Osteocyte (in vitro differentiated cells): ENCODE data around the gene ACY1. TPM values are rescaled to one million over a fixed set of nuclear protein-coding genes. Genes with fewer than 3 reads are reported as not detected.

Experiments used
- DNase-seq: peaks from one replicate; pipeline ENCODE4 v3.0.0; 2021; ENCODE audit warnings: mixed read lengths; ENCODE audit not compliant: unreplicated experiment; ENCODE audit errors: extremely low spot score
- H3K27ac Mint-ChIP-seq: one replicate; pipeline ENCODE4 v1.8.0; 2021; ENCODE audit warnings: mild to moderate bottlenecking, mixed read lengths; ENCODE audit not compliant: unreplicated experiment
- H3K27me3 Mint-ChIP-seq: one replicate; pipeline ENCODE4 v1.8.0; 2021; ENCODE audit warnings: mixed read lengths; ENCODE audit not compliant: unreplicated experiment
- H3K36me3 Mint-ChIP-seq: one replicate; pipeline ENCODE4 v1.8.0; 2021; ENCODE audit warnings: mixed read lengths; ENCODE audit not compliant: unreplicated experiment
- H3K4me1 Mint-ChIP-seq: one replicate; pipeline ENCODE4 v1.8.0; 2021; ENCODE audit warnings: mixed read lengths; ENCODE audit not compliant: unreplicated experiment
- H3K4me3 Mint-ChIP-seq: one replicate; pipeline ENCODE4 v1.8.0; 2021; ENCODE audit warnings: mild to moderate bottlenecking, moderate library complexity, mixed read lengths; ENCODE audit not compliant: unreplicated experiment
- H3K9me3 Mint-ChIP-seq: one replicate; pipeline ENCODE4 v1.8.0; 2021; ENCODE audit warnings: mixed read lengths; ENCODE audit not compliant: unreplicated experiment
- total RNA-seq: library from RNA; stranded (reverse); gene quantifications from 2 replicates; pipeline ENCODE4 v1.2.1, GENCODE V29; 2021
- TF ChIP-seq, protein P1 (sequence below): fragments of 200-600 bp; sonication (generic); IDR thresholded peaks from 2 replicates; pipeline ENCODE4 v1.5.0; 2021; ENCODE audit warnings: antibody characterized with exemption, mild to moderate bottlenecking, moderate library complexity

Gene ACY1
- total RNA-seq, 1 donor from 2014 or later: 40.1 TPM

DNA sequence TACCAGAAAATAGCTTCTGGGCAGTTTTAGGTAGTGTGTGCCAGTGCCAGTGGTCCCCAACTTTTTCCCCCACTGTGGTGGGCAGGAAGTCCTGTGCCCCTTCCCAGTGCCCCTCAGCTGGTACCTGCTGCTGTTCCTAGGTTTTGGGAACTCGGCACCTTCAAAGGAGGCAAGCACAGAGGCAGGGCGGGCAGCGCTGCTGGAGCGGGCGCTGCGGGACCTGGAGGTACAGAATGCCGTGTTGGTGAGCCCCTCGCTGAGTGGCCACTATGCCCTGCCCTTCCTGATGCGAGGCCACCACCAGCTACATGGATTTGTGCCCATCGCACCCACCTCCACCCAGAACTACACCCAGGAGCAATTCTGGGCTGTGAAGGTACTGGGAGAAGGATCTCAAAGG, 3.1 kb upstream of the ACY1 start:
- Mint-ChIP-seq H3K27me3 (no peaks in the 10 kb centered on the region), H3K36me3 (no peaks in the 10 kb centered on the region), H3K4me3 (no peak overlapping the region), H3K27ac (no peak overlapping the region), H3K4me1 (peaks cover 30% of the 10 kb centered on the region), H3K9me3 (no peaks in the 10 kb centered on the region)
- TF ChIP-seq, protein P1, sequence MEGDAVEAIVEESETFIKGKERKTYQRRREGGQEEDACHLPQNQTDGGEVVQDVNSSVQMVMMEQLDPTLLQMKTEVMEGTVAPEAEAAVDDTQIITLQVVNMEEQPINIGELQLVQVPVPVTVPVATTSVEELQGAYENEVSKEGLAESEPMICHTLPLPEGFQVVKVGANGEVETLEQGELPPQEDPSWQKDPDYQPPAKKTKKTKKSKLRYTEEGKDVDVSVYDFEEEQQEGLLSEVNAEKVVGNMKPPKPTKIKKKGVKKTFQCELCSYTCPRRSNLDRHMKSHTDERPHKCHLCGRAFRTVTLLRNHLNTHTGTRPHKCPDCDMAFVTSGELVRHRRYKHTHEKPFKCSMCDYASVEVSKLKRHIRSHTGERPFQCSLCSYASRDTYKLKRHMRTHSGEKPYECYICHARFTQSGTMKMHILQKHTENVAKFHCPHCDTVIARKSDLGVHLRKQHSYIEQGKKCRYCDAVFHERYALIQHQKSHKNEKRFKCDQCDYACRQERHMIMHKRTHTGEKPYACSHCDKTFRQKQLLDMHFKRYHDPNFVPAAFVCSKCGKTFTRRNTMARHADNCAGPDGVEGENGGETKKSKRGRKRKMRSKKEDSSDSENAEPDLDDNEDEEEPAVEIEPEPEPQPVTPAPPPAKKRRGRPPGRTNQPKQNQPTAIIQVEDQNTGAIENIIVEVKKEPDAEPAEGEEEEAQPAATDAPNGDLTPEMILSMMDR: no peak
- no peak for DNase-seq

DNA sequence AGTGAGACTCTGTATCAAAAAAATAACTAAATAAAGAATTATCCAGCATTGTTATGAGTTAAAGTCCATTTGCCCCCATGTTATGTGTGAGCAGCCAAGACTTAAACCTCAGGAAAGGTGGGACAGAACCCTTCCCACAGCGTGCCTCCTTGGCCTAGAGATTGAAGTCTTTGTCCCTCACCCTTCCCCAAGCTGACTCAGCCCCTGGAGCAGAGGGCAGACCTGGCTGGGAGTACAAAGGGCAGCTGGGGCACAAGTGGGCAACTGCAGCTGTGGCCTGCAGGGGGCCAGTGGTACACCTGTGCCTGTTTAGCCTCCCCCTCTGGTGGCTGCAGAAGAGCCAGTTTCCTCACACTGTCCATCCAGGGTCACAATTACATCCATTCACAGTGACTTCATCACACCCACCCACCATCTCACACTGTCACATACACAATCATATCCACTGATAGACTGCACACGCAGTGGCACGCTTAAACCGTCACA, 940 bp upstream of the ACY1 start:
- Mint-ChIP-seq H3K36me3 (no peaks in the 10 kb centered on the region), H3K27me3 (no peaks in the 10 kb centered on the region), H3K4me1 (peaks cover 24% of the 10 kb centered on the region), H3K4me3 (peak overlapping the region; percentile 86), H3K9me3 (no peaks in the 10 kb centered on the region), H3K27ac (peak overlapping the region; percentile 97)
- DNase-seq: no peak
- TF ChIP-seq, protein P1: peak; percentile 51

DNA sequence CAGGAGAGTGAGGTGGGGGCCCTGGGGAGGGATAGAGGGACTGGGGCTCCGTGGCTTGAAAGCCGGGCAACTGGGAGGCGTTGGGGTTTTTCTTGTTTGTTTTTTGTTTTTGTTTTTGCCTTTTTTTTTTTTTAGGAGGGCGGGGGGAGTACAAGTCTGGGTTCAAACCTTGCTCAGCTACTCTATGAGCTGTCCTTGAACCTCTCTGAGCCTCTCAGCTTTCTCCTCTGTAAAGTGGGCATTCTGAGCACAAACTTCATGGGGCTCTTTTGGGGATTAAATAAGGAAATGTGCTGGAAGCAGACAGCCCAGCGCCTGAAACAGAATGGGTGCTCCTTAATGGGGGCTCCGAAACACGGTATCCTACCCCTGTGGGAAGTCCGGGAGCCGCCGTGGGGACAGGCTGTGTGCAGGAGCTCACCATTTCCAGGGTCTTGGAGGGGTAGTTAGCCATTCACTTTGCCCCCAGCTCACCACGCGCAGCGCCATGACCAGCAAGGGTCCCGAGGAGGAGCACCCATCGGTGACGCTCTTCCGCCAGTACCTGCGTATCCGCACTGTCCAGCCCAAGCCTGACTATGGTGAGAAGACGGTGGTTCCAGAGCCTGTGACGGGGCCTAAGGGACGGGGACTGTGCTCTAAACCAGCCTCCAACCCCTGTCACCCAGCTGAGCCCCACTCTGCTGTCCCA, 388 bp downstream of the ACY1 start:
- Mint-ChIP-seq H3K4me1 (peaks cover 24% of the 10 kb centered on the region), H3K4me3 (peak overlapping the region; percentile 86), H3K36me3 (no peaks in the 10 kb centered on the region), H3K9me3 (no peaks in the 10 kb centered on the region), H3K27ac (peak overlapping the region; percentile 98), H3K27me3 (no peaks in the 10 kb centered on the region)
- no peak for DNase-seq
- TF ChIP-seq, protein P1: no peak

GRCh38 chr3:51984269-51984647, 923 bp downstream of the ACY1 start:
- TF ChIP-seq, protein P1: no peak
- no peaks in the 10 kb centered on the region for H3K27me3 Mint-ChIP-seq
- no peaks in the 10 kb centered on the region for H3K9me3 Mint-ChIP-seq
- H3K4me3 Mint-ChIP-seq: peak overlapping the region; percentile 86
- peaks cover 24% of the 10 kb centered on the region for H3K4me1 Mint-ChIP-seq
- peak; percentile 80 for DNase-seq
- no peaks in the 10 kb centered on the region for H3K36me3 Mint-ChIP-seq
- H3K27ac Mint-ChIP-seq: peak overlapping the region; percentile 98

DNA sequence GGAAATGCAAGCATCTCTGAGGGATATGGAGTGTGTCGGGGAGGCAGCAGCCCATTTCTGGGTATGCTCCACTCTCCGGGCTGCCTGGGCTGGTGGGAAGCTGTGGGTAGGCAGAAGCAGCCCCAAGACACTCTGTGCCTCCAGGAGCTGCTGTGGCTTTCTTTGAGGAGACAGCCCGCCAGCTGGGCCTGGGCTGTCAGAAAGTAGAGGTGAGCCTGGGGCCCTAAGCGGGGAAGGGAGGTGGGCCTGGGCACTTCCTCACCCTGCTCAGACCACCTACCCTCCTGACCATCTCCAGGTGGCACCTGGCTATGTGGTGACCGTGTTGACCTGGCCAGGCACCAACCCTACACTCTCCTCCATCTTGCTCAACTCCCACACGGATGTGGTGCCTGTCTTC, 1.7 kb downstream of the ACY1 start:
- Mint-ChIP-seq H3K4me3 (no peak overlapping the region), H3K36me3 (no peaks in the 10 kb centered on the region), H3K4me1 (peaks cover 24% of the 10 kb centered on the region), H3K9me3 (no peaks in the 10 kb centered on the region), H3K27me3 (no peaks in the 10 kb centered on the region), H3K27ac (peak overlapping the region; percentile 98)
- DNase-seq: no peak
- TF ChIP-seq, protein P1: no peak
